ENCODE data around the gene ABCF2. TPM values are rescaled to one million over a fixed set of nuclear protein-coding genes. Genes with fewer than 3 reads are reported as not detected.

The ABCF2 gene
- total and polyA plus RNA-seq, 2 of the 13 experiments (the other 11 are each of a cell fraction or from before 2014, with no cell fraction given), result 16.3 to 42.5 TPM

GRCh38 chr7:151179287-151179860, 47.6 kb downstream of the ABCF2 start:
- ATAC-seq, result no peak
- no peaks in the 10 kb centered on the region for H3K9me3 ChIP-seq (ENCODE audit: low read length)
- H3K36me3 ChIP-seq (replicated peaks in 1 of 2; ENCODE audit: control insufficient read depth in 1 of 2, insufficient read depth in 2 of 2, low read length in 2 of 2), result no peaks in the 10 kb centered on the region
- BruUV-seq (replicated peaks), result no TSS peak
- no peak for FAIRE-seq
- H3K27me3 ChIP-seq (ENCODE audit: control insufficient read depth in 1 of 2, insufficient read depth in 2 of 2, low read length in 2 of 2), result peaks cover 2 to 58% of the 10 kb centered on the region in 2 experiments; a peak in 3 of 5 replicates
- no peak overlapping the region for H3K27ac ChIP-seq (ENCODE audit: extremely low read length, insufficient read depth, low read length)
- CTCF ChIA-PET (ENCODE audit: low intra/inter-chr PET ratio, low total read pairs), result no interaction called here
- no peaks in the 10 kb centered on the region for H3K4me1 ChIP-seq (ENCODE audit: insufficient read depth, low read length)
- H3K9ac ChIP-seq (ENCODE audit: insufficient read depth, low read depth, low read length), result no peak overlapping the region
- no peak overlapping the region for H2AFZ ChIP-seq (ENCODE audit: low read length)
- in situ Hi-C loops (cut with HindIII; ENCODE audit: extremely low pct_ligation_motif_present, low pct_unique_long_range_greater_than_20kb), result no loop called here
- TF ChIP-seq ZXDC (CRISPR knock-in tag; IDR thresholded peaks at IDR 0.05), result no peak
- no peak for TF ChIP-seq ZNF18 (CRISPR knock-in tag; IDR thresholded peaks at IDR 0.05; ENCODE audit: insufficient replicate concordance)
- no peak for TF ChIP-seq CERS6 (CRISPR knock-in tag; IDR thresholded peaks at IDR 0.05)
- no peak overlapping the region for H3K4me2 ChIP-seq (ENCODE audit: low read depth, low read length)
- H3K79me2 ChIP-seq (ENCODE audit: insufficient read depth, low read length), result no peaks in the 10 kb centered on the region
- no peak for DNase-seq (ENCODE audit: low spot score)
- no peak overlapping the region for H3K4me3 ChIP-seq (replicated peaks in 1 of 3; ENCODE audit: insufficient read depth in 1 of 3, low read depth in 2 of 3, low read length in 3 of 3)
- intact Hi-C loops (cut with micrococcal nuclease; ENCODE audit: unreplicated experiment), result loop anchor here (10.0 kb wide), 1 partner anchor 125 kb away; no protein-coding TSS in a partner anchor
- no peaks in the 10 kb centered on the region for H4K20me1 ChIP-seq (ENCODE audit: insufficient read depth, low read length)
- POLR2A ChIA-PET, result no interaction called here
- 59% methylated on average over 6 of the region's 8 CpGs for WGBS (ENCODE audit: low lambda C conversion rate)
